Neural progenitor cell (in vitro differentiated cells): ENCODE data around the gene RTN4. TPM values are rescaled to one million over a fixed set of nuclear protein-coding genes. Genes with fewer than 3 reads are reported as not detected.

ENCODE experiments used
- DNase-seq: peaks from one replicate; pipeline ENCODE4 v3.0.0-alpha.2; 2016; ENCODE audit warnings: low spot score
- H2AFZ ChIP-seq: fragments of 200-600 bp; sonication (generic); replicated peaks from 2 replicates; pipeline ENCODE4 v1.6.1; 2016; ENCODE audit warnings: antibody characterized with exemption
- H3F3A ChIP-seq: fragments of 200-600 bp; sonication (generic); 2 replicates; pipeline ENCODE4 v1.6.1; 2016; ENCODE audit warnings: antibody characterized with exemption, low read depth
- H3K27ac ChIP-seq: fragments of 200-600 bp; sonication (generic); 2 replicates; pipeline ENCODE4 v1.5.1; 2016; ENCODE audit warnings: mild to moderate bottlenecking
- H3K27me3 ChIP-seq: fragments of 200-600 bp; sonication (generic); 2 replicates; pipeline ENCODE4 v1.6.1; 2016; ENCODE audit warnings: mild to moderate bottlenecking, moderate library complexity
- H3K36me3 ChIP-seq: fragments of 200-600 bp; sonication (generic); 2 replicates; pipeline ENCODE4 v1.5.1; 2016
- H3K4me1 ChIP-seq: fragments of 200-600 bp; sonication (generic); 2 replicates; pipeline ENCODE4 v1.6.1; 2016; ENCODE audit warnings: mixed run types
- H3K4me2 ChIP-seq: fragments of 200-600 bp; sonication (generic); 2 replicates; pipeline ENCODE4 v1.6.1; 2016
- H3K4me3 ChIP-seq: fragments of 200-600 bp; sonication (generic); 2 replicates; pipeline ENCODE4 v1.5.1; 2016
- H3K79me2 ChIP-seq: fragments of 200-600 bp; sonication (generic); 2 replicates; pipeline ENCODE4 v1.6.1; 2016; ENCODE audit warnings: low read depth
- H3K9ac ChIP-seq: fragments of 200-600 bp; sonication (generic); 2 replicates; pipeline ENCODE4 v1.6.1; 2016
- H3K9me3 ChIP-seq: fragments of 200-600 bp; sonication (generic); 2 replicates; pipeline ENCODE4 v1.5.1; 2016; ENCODE audit warnings: low read depth
- H4K20me1 ChIP-seq: fragments of 200-600 bp; sonication (generic); 2 replicates; pipeline ENCODE4 v1.6.1; 2016; ENCODE audit warnings: low read depth
- H3K27ac Mint-ChIP-seq: 3 replicates; pipeline ENCODE4 v1.8.0; 2021; ENCODE audit warnings: mixed read lengths
- H3K27me3 Mint-ChIP-seq: 2 replicates; pipeline ENCODE4 v1.8.0; 2022; ENCODE audit warnings: low read depth, mild to moderate bottlenecking, inconsistent platforms, moderate library complexity, mixed read lengths; ENCODE audit not compliant: insufficient read depth
- H3K36me3 Mint-ChIP-seq: 3 replicates; pipeline ENCODE4 v1.8.0; 2021; ENCODE audit warnings: mixed read lengths
- H3K4me1 Mint-ChIP-seq: 3 replicates; pipeline ENCODE4 v1.8.0; 2021; ENCODE audit warnings: mixed read lengths
- H3K4me3 Mint-ChIP-seq: 3 replicates; pipeline ENCODE4 v1.8.0; 2021; ENCODE audit warnings: mild to moderate bottlenecking, moderate library complexity, mixed read lengths
- H3K9me3 Mint-ChIP-seq: 3 replicates; pipeline ENCODE4 v1.8.0; 2020; ENCODE audit warnings: mixed read lengths
- EZH2 ChIP-seq: fragments of 200-600 bp; sonication (generic); IDR thresholded peaks from 2 replicates; pipeline ENCODE4 v1.6.1; 2017; ENCODE audit warnings: antibody characterized with exemption, mild to moderate bottlenecking, moderate library complexity
- EZH2phosphoT487 ChIP-seq: fragments of 200-600 bp; sonication (generic); IDR thresholded peaks from 2 replicates; pipeline ENCODE4 v1.6.1; 2017; ENCODE audit warnings: antibody characterized with exemption
- total RNA-seq: library from RNA; depleted of rRNA; stranded (reverse); fragments of >200 nt; gene quantifications from 2 replicates; pipeline ENCODE4 v1.2.3, GENCODE V29; 2015; ENCODE audit warnings: low replicate concordance
- TF ChIP-seq, protein P1 (sequence below): fragments of 200-600 bp; sonication (generic); IDR thresholded peaks from 2 replicates; pipeline ENCODE4 v1.5.1; 2017; ENCODE audit warnings: antibody characterized with exemption, mild to moderate bottlenecking

RTN4 gene
- total RNA-seq, 1 donor from 2014 or later: 157 TPM

DNA sequence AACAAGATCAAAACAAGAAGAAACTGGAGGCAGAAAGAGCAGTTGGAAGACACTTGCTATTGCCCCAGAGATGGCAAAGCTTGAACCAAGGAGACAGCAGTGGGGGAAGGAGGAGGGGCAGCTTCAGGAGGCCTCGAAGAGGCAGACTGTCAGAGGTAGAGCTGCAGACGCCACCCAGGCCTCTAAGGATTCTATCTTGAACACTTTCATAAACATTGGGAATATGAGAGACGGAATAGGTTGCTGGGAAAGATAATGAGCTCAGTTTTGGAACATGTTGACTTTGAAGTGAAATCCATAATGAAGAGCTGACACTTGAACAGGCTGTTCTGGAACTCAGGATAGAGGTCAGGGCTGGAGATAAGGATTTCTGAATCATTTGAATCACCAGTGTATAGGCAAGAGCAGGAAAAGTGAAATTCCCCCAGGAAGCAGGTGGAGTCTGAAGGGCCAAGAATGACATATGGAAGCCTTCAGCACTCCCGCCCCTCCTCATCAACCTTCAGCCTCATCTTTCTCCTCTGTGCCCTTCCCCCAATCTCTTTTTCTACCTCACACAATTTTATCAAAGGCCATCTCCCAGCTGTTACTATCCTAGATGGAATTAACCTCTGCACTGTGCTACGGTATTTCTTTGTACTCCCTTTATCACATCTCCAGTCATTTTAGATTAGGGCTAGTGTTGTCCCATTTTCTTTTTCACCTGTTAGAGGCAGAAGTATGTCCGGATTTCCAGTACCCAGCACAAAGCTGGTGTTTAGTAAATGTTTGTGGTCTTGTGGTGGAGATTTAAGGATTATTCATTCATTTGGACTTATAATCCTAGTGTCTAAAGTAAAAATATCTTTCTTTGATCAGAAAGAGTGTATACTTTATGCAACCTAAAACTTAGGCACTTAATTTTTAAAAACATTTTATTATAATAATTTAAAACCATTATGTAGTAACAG, 47.5 kb upstream of the RTN4 start:
- H3K4me3 ChIP-seq: no peak overlapping the region
- H3K79me2 ChIP-seq: no peaks in the 10 kb centered on the region
- Mint-ChIP-seq H3K27me3 (no peaks in the 10 kb centered on the region), H3K4me3 (no peak overlapping the region), H3K4me1 (no peaks in the 10 kb centered on the region), H3K27ac (no peak overlapping the region), H3K9me3 (no peaks in the 10 kb centered on the region), H3K36me3 (no peaks in the 10 kb centered on the region)
- TF ChIP-seq, protein P1, sequence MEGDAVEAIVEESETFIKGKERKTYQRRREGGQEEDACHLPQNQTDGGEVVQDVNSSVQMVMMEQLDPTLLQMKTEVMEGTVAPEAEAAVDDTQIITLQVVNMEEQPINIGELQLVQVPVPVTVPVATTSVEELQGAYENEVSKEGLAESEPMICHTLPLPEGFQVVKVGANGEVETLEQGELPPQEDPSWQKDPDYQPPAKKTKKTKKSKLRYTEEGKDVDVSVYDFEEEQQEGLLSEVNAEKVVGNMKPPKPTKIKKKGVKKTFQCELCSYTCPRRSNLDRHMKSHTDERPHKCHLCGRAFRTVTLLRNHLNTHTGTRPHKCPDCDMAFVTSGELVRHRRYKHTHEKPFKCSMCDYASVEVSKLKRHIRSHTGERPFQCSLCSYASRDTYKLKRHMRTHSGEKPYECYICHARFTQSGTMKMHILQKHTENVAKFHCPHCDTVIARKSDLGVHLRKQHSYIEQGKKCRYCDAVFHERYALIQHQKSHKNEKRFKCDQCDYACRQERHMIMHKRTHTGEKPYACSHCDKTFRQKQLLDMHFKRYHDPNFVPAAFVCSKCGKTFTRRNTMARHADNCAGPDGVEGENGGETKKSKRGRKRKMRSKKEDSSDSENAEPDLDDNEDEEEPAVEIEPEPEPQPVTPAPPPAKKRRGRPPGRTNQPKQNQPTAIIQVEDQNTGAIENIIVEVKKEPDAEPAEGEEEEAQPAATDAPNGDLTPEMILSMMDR: no peak
- TF ChIP-seq EZH2phosphoT487 (no peak), EZH2 (no peak)
- no peak overlapping the region for H3K4me2 ChIP-seq
- peaks cover 3% of the 10 kb centered on the region for H3F3A ChIP-seq
- H3K4me1 ChIP-seq: peaks cover 6% of the 10 kb centered on the region
- DNase-seq: no peak
- H2AFZ ChIP-seq: peak overlapping the region; percentile 4
- no peaks in the 10 kb centered on the region for H3K27me3 ChIP-seq
- no peaks in the 10 kb centered on the region for H3K36me3 ChIP-seq
- no peaks in the 10 kb centered on the region for H3K9me3 ChIP-seq
- H3K27ac ChIP-seq: no peak overlapping the region
- H4K20me1 ChIP-seq: no peaks in the 10 kb centered on the region
- H3K9ac ChIP-seq: no peak overlapping the region

GRCh38 chr2:55097082-55097460, 46.8 kb upstream of the RTN4 start:
- Mint-ChIP-seq H3K9me3 (no peaks in the 10 kb centered on the region), H3K4me3 (no peak overlapping the region), H3K4me1 (no peaks in the 10 kb centered on the region), H3K36me3 (no peaks in the 10 kb centered on the region), H3K27ac (no peak overlapping the region), H3K27me3 (no peaks in the 10 kb centered on the region)
- Histone ChIP-seq H3K4me3 (no peak overlapping the region), H3K27ac (no peak overlapping the region), H3K27me3 (no peaks in the 10 kb centered on the region), H3K4me1 (peaks cover 6% of the 10 kb centered on the region), H3K9ac (no peak overlapping the region), H3K36me3 (no peaks in the 10 kb centered on the region), H3K4me2 (no peak overlapping the region), H4K20me1 (no peaks in the 10 kb centered on the region), H2AFZ (peak overlapping the region; percentile 4), H3K79me2 (no peaks in the 10 kb centered on the region), H3K9me3 (no peaks in the 10 kb centered on the region), H3F3A (peaks cover 3% of the 10 kb centered on the region)
- no peak for DNase-seq
- TF ChIP-seq, protein P1: no peak
- TF ChIP-seq EZH2 (no peak), EZH2phosphoT487 (no peak)

GRCh38 chr2:55096586-55096985, 46.3 kb upstream of the RTN4 start:
- no peak for DNase-seq
- TF ChIP-seq EZH2phosphoT487 (no peak), EZH2 (no peak)
- TF ChIP-seq, protein P1: no peak
- no peaks in the 10 kb centered on the region for H3K79me2 ChIP-seq
- H3K27ac ChIP-seq: no peak overlapping the region
- H3K36me3 Mint-ChIP-seq: no peaks in the 10 kb centered on the region
- H3K27ac Mint-ChIP-seq: no peak overlapping the region
- no peaks in the 10 kb centered on the region for H3K9me3 ChIP-seq
- H3K4me3 Mint-ChIP-seq: no peak overlapping the region
- H3K9me3 Mint-ChIP-seq: no peaks in the 10 kb centered on the region
- H3K27me3 ChIP-seq: no peaks in the 10 kb centered on the region
- H3K27me3 Mint-ChIP-seq: no peaks in the 10 kb centered on the region
- no peaks in the 10 kb centered on the region for H3K4me1 Mint-ChIP-seq
- peaks cover 6% of the 10 kb centered on the region for H3K4me1 ChIP-seq
- peaks cover 3% of the 10 kb centered on the region for H3F3A ChIP-seq
- H4K20me1 ChIP-seq: no peaks in the 10 kb centered on the region
- no peak overlapping the region for H3K4me3 ChIP-seq
- H3K9ac ChIP-seq: no peak overlapping the region
- no peak overlapping the region for H3K4me2 ChIP-seq
- H3K36me3 ChIP-seq: no peaks in the 10 kb centered on the region
- H2AFZ ChIP-seq: no peak overlapping the region
